ENCODE results near the gene BRPF1.

The BRPF1 gene

GRCh38 chr3:9689757-9690156 is 41.8 kb upstream of the BRPF1 start:
- Histone ChIP-seq H3K9ac (ENCODE audit: low read depth in 1 of 2, low read length in 2 of 2) (no peak overlapping the region), H3K4me1 (ENCODE audit: control insufficient read depth in 2 of 2, insufficient read depth in 2 of 2, low read length in 2 of 2) (no peaks in the 10 kb centered on the region), H3K9me3 (ENCODE audit: control insufficient read depth in 2 of 2, low read length in 2 of 2) (no peaks in the 10 kb centered on the region), H3K27me3 (ENCODE audit: control insufficient read depth in 2 of 2, insufficient read depth in 2 of 2, low read length in 2 of 2) (no peaks in the 10 kb centered on the region), H3K36me3 (ENCODE audit: control insufficient read depth in 2 of 2, insufficient read depth in 2 of 2, low read length in 2 of 2) (peaks cover 77 to 95% of the 10 kb centered on the region in 2 donors), H3K4me3 (ENCODE audit: low read length in 2 of 2) (no peak overlapping the region), H3K27ac (ENCODE audit: low read depth in 2 of 2, low read length in 2 of 2) (no peak overlapping the region)

GRCh38 chr3:9690451-9691450 is 40.8 kb upstream of the BRPF1 start:
- Histone ChIP-seq H3K36me3 (ENCODE audit: control insufficient read depth in 2 of 2, insufficient read depth in 2 of 2, low read length in 2 of 2) (peaks cover 78 to 94% of the 10 kb centered on the region in 2 donors), H3K9me3 (ENCODE audit: control insufficient read depth in 2 of 2, low read length in 2 of 2) (no peaks in the 10 kb centered on the region), H3K27ac (ENCODE audit: low read depth in 2 of 2, low read length in 2 of 2) (no peak overlapping the region), H3K4me1 (ENCODE audit: control insufficient read depth in 2 of 2, insufficient read depth in 2 of 2, low read length in 2 of 2) (no peaks in the 10 kb centered on the region), H3K27me3 (ENCODE audit: control insufficient read depth in 2 of 2, insufficient read depth in 2 of 2, low read length in 2 of 2) (no peaks in the 10 kb centered on the region), H3K4me3 (ENCODE audit: low read length in 2 of 2) (no peak overlapping the region), H3K9ac (ENCODE audit: low read depth in 1 of 2, low read length in 2 of 2) (no peak overlapping the region)

GRCh38 chr3:9691636-9692035 is 39.9 kb upstream of the BRPF1 start:
- no peaks in the 10 kb centered on the region for H3K27me3 ChIP-seq (ENCODE audit: control insufficient read depth in 2 of 2, insufficient read depth in 2 of 2, low read length in 2 of 2)
- peaks cover 76 to 86% of the 10 kb centered on the region in 2 donors for H3K36me3 ChIP-seq (ENCODE audit: control insufficient read depth in 2 of 2, insufficient read depth in 2 of 2, low read length in 2 of 2)
- no peak overlapping the region for H3K27ac ChIP-seq (ENCODE audit: low read depth in 2 of 2, low read length in 2 of 2)

GRCh38 chr3:9692416-9692815 is 39.1 kb upstream of the BRPF1 start:
- Histone ChIP-seq H3K9me3 (ENCODE audit: control insufficient read depth in 2 of 2, low read length in 2 of 2) (no peaks in the 10 kb centered on the region), H3K9ac (ENCODE audit: low read depth in 1 of 2, low read length in 2 of 2) (no peak overlapping the region), H3K36me3 (ENCODE audit: control insufficient read depth in 2 of 2, insufficient read depth in 2 of 2, low read length in 2 of 2) (peaks cover 80 to 88% of the 10 kb centered on the region in 2 donors), H3K27ac (ENCODE audit: low read depth in 2 of 2, low read length in 2 of 2) (no peak overlapping the region), H3K27me3 (ENCODE audit: control insufficient read depth in 2 of 2, insufficient read depth in 2 of 2, low read length in 2 of 2) (no peaks in the 10 kb centered on the region), H3K4me1 (ENCODE audit: control insufficient read depth in 2 of 2, insufficient read depth in 2 of 2, low read length in 2 of 2) (no peaks in the 10 kb centered on the region), H3K4me3 (ENCODE audit: low read length in 2 of 2) (no peak overlapping the region)

More at GRCh38 chr3:9691636-9692035, 39.9 kb upstream of the BRPF1 start:
- no peaks in the 10 kb centered on the region for H3K9me3 ChIP-seq (ENCODE audit: control insufficient read depth in 2 of 2, low read length in 2 of 2)
- H3K4me3 ChIP-seq (ENCODE audit: low read length in 2 of 2), result no peak overlapping the region
- H3K9ac ChIP-seq (ENCODE audit: low read depth in 1 of 2, low read length in 2 of 2), result no peak overlapping the region
- no peaks in the 10 kb centered on the region for H3K4me1 ChIP-seq (ENCODE audit: control insufficient read depth in 2 of 2, insufficient read depth in 2 of 2, low read length in 2 of 2)

DNA sequence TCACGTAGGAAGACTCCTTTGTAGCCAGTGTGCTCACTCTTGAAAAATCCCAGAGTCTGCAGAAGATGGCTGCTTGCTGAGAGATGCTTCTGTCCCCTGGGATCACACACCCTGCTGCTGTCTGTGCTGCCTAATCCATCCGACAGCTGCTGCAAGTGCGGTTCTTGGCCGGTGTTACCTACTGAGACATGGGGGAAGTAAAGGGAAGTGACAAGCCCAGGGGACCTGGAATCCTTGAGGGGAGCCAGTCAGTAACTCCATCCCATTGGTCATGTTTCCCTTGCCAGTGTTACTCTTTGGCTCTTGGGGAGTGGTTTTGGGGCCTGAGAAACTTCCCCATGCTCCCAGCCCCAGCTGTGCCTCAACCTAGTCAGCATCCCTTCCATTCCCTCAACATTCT is 36.2 kb upstream of the BRPF1 start:
- Histone ChIP-seq H3K9ac (ENCODE audit: low read depth in 1 of 2, low read length in 2 of 2) (no peak overlapping the region), H3K27me3 (ENCODE audit: control insufficient read depth in 2 of 2, insufficient read depth in 2 of 2, low read length in 2 of 2) (no peaks in the 10 kb centered on the region), H3K27ac (ENCODE audit: low read depth in 2 of 2, low read length in 2 of 2) (no peak overlapping the region), H3K4me1 (ENCODE audit: control insufficient read depth in 2 of 2, insufficient read depth in 2 of 2, low read length in 2 of 2) (no peaks in the 10 kb centered on the region), H3K36me3 (ENCODE audit: control insufficient read depth in 2 of 2, insufficient read depth in 2 of 2, low read length in 2 of 2) (peaks cover 61 to 71% of the 10 kb centered on the region in 2 donors), H3K4me3 (ENCODE audit: low read length in 2 of 2) (no peak overlapping the region), H3K9me3 (ENCODE audit: control insufficient read depth in 2 of 2, low read length in 2 of 2) (no peaks in the 10 kb centered on the region)

DNA sequence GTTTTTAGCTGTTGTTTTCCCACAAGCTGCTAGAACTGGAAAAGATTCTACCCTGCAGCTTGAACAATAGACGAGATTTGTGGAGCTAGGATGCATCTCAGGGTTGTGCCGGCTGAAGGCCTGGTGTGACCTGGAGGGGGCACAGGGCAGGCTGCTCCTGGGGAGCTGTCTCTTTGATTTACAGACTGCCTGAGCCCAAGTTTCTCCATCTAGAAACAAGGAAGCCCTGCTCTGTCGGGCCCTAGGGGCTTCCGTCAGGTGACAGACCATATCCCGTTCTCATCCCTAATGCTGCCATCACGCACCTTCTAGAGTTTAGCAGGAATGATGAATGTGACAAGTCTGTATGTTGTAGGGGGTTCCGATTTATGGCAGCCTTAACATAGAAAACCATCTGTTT is 35.8 kb upstream of the BRPF1 start:
- Histone ChIP-seq H3K9ac (ENCODE audit: low read depth in 1 of 2, low read length in 2 of 2) (no peak overlapping the region), H3K4me3 (ENCODE audit: low read length in 2 of 2) (no peak overlapping the region), H3K36me3 (ENCODE audit: control insufficient read depth in 2 of 2, insufficient read depth in 2 of 2, low read length in 2 of 2) (peaks cover 57 to 69% of the 10 kb centered on the region in 2 donors), H3K9me3 (ENCODE audit: control insufficient read depth in 2 of 2, low read length in 2 of 2) (no peaks in the 10 kb centered on the region), H3K27ac (ENCODE audit: low read depth in 2 of 2, low read length in 2 of 2) (no peak overlapping the region), H3K4me1 (ENCODE audit: control insufficient read depth in 2 of 2, insufficient read depth in 2 of 2, low read length in 2 of 2) (no peaks in the 10 kb centered on the region), H3K27me3 (ENCODE audit: control insufficient read depth in 2 of 2, insufficient read depth in 2 of 2, low read length in 2 of 2) (no peaks in the 10 kb centered on the region)

DNA sequence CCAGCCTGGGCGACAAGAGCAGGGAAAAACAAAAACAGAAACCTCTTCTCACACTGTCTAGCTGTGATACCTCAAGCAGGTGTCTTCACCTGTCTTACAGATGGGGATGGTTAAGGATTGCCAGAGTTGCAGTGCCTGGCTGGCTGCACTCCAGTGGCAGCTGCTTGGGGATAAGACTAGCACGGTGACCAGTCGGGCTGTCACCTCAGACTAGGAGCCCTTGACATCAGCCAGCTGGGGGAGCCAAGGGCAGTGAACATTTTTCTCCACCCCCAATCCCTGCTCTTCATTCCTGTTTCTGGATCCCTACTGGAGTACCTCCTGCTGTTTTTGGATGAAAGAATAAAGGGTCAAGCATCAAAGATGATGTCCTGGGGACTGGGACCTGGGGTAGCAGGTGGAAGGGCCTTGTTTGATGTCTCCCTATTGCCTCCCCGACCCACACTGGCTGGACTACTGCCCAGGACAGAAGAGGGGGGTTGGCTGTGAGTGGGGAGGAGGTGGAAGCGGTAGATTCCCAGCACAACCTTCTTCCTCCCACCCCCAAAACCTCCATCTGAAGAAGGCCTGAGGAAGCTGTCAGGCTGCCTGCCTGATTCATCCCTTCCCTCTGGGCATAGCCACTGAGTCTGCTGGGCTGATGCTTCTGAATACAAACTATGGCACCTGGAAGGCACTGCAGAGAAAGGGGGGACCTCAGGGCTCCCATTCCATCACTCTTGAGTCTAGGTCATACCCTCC is 34.9 kb upstream of the BRPF1 start:
- Histone ChIP-seq H3K27me3 (ENCODE audit: control insufficient read depth in 2 of 2, insufficient read depth in 2 of 2, low read length in 2 of 2) (no peaks in the 10 kb centered on the region), H3K27ac (ENCODE audit: low read depth in 2 of 2, low read length in 2 of 2) (no peak overlapping the region), H3K9ac (ENCODE audit: low read depth in 1 of 2, low read length in 2 of 2) (no peak overlapping the region), H3K4me1 (ENCODE audit: control insufficient read depth in 2 of 2, insufficient read depth in 2 of 2, low read length in 2 of 2) (no peaks in the 10 kb centered on the region), H3K36me3 (ENCODE audit: control insufficient read depth in 2 of 2, insufficient read depth in 2 of 2, low read length in 2 of 2) (peaks cover 51 to 65% of the 10 kb centered on the region in 2 donors), H3K9me3 (ENCODE audit: control insufficient read depth in 2 of 2, low read length in 2 of 2) (no peaks in the 10 kb centered on the region), H3K4me3 (ENCODE audit: low read length in 2 of 2) (no peak overlapping the region)

GRCh38 chr3:9697892-9698291 is 33.6 kb upstream of the BRPF1 start:
- no peak overlapping the region for H3K4me3 ChIP-seq (ENCODE audit: low read length in 2 of 2)
- H3K4me1 ChIP-seq (ENCODE audit: control insufficient read depth in 2 of 2, insufficient read depth in 2 of 2, low read length in 2 of 2), result no peaks in the 10 kb centered on the region
- H3K36me3 ChIP-seq (ENCODE audit: control insufficient read depth in 2 of 2, insufficient read depth in 2 of 2, low read length in 2 of 2), result peaks cover 47 to 63% of the 10 kb centered on the region in 2 donors
- H3K27ac ChIP-seq (ENCODE audit: low read depth in 2 of 2, low read length in 2 of 2), result no peak overlapping the region
- no peaks in the 10 kb centered on the region for H3K27me3 ChIP-seq (ENCODE audit: control insufficient read depth in 2 of 2, insufficient read depth in 2 of 2, low read length in 2 of 2)
- H3K9me3 ChIP-seq (ENCODE audit: control insufficient read depth in 2 of 2, low read length in 2 of 2), result no peaks in the 10 kb centered on the region
- no peak overlapping the region for H3K9ac ChIP-seq (ENCODE audit: low read depth in 1 of 2, low read length in 2 of 2)

- Histone ChIP-seq H3K36me3 (ENCODE audit: control insufficient read depth in 2 of 2, insufficient read depth in 2 of 2, low read length in 2 of 2) (peaks cover 43 to 62% of the 10 kb centered on the region in 2 donors), H3K27me3 (ENCODE audit: control insufficient read depth in 2 of 2, insufficient read depth in 2 of 2, low read length in 2 of 2) (no peaks in the 10 kb centered on the region), H3K4me3 (ENCODE audit: low read length in 2 of 2) (no peak overlapping the region), H3K27ac (ENCODE audit: low read depth in 2 of 2, low read length in 2 of 2) (no peak overlapping the region), H3K9me3 (ENCODE audit: control insufficient read depth in 2 of 2, low read length in 2 of 2) (no peaks in the 10 kb centered on the region), H3K4me1 (ENCODE audit: control insufficient read depth in 2 of 2, insufficient read depth in 2 of 2, low read length in 2 of 2) (no peaks in the 10 kb centered on the region), H3K9ac (ENCODE audit: low read depth in 1 of 2, low read length in 2 of 2) (no peak overlapping the region)
Observed at GRCh38 chr3:9698293-9698692, 33.2 kb upstream of the BRPF1 start.

GRCh38 chr3:9700536-9700935 is 31.0 kb upstream of the BRPF1 start:
- Histone ChIP-seq H3K27ac (ENCODE audit: low read depth in 2 of 2, low read length in 2 of 2) (no peak overlapping the region), H3K4me1 (ENCODE audit: control insufficient read depth in 2 of 2, insufficient read depth in 2 of 2, low read length in 2 of 2) (peaks cover 10 to 12% of the 10 kb centered on the region in 2 donors), H3K9ac (ENCODE audit: low read depth in 1 of 2, low read length in 2 of 2) (no peak overlapping the region), H3K36me3 (ENCODE audit: control insufficient read depth in 2 of 2, insufficient read depth in 2 of 2, low read length in 2 of 2) (peaks cover 25 to 41% of the 10 kb centered on the region in 2 donors), H3K4me3 (ENCODE audit: low read length in 2 of 2) (no peak overlapping the region), H3K9me3 (ENCODE audit: control insufficient read depth in 2 of 2, low read length in 2 of 2) (no peaks in the 10 kb centered on the region), H3K27me3 (ENCODE audit: control insufficient read depth in 2 of 2, insufficient read depth in 2 of 2, low read length in 2 of 2) (no peaks in the 10 kb centered on the region)

Data from mucosa of rectum (tissue), 2 donors.